ENCODE results near the gene USP37.
A peak's percentile ranks its signal among the peaks of the same experiment; 100 is the strongest.

Gene USP37

GRCh38 chr2:218432676-218433365 is 135.3 kb downstream of the USP37 start:
- Histone ChIP-seq H3K36me3 (ENCODE audit: control insufficient read depth, insufficient read depth, low read length) (no peaks in the 10 kb centered on the region), H3K9ac (ENCODE audit: low read length) (no peak overlapping the region), H3K27ac (ENCODE audit: low read depth, low read length) (no peak overlapping the region), H3K27me3 (ENCODE audit: control insufficient read depth, insufficient read depth, low read length) (no peaks in the 10 kb centered on the region), H3K4me3 (ENCODE audit: low read length) (no peak overlapping the region), H3K4me1 (ENCODE audit: control insufficient read depth, insufficient read depth, low read length) (no peaks in the 10 kb centered on the region)

DNA sequence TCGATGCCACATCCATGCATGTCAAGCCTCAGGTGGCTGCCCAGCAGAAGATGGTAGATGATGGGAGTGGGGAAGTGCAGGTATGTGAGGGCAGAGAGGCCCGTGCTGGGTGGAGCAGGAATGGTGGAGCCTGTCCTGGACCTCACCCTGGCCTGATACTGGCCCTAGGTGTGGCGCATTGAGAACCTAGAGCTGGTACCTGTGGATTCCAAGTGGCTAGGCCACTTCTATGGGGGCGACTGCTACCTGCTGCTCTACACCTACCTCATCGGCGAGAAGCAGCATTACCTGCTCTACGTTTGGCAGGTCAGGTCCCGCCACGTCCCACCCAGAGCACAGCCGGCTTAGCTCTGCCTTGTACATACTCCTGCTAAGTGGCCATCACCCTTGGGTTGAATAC is 136.3 kb downstream of the USP37 start:
- Histone ChIP-seq H3K9ac (ENCODE audit: low read length) (no peak overlapping the region), H3K27me3 (ENCODE audit: control insufficient read depth, insufficient read depth, low read length) (no peaks in the 10 kb centered on the region), H3K36me3 (ENCODE audit: control insufficient read depth, insufficient read depth, low read length) (no peaks in the 10 kb centered on the region), H3K4me1 (ENCODE audit: control insufficient read depth, insufficient read depth, low read length) (no peaks in the 10 kb centered on the region), H3K4me3 (ENCODE audit: low read length) (no peak overlapping the region), H3K27ac (ENCODE audit: low read depth, low read length) (no peak overlapping the region)

DNA sequence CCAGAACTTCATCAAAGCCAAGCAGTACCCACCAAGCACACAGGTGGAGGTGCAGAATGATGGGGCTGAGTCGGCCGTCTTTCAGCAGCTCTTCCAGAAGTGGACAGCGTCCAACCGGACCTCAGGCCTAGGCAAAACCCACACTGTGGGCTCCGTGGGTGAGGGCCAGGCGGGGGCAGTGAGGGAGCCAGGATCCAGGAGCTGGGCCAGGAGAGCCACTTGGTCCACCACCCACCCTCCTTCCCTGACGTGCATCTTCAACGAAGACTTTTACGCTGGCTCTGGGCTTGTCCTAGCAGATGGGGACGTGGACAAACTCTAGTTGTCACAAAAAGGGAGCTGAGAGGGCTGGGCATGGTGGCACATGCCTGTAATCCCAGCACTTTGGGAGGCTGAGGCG is 137.4 kb downstream of the USP37 start:
- no peaks in the 10 kb centered on the region for H3K36me3 ChIP-seq (ENCODE audit: control insufficient read depth, insufficient read depth, low read length)
- no peaks in the 10 kb centered on the region for H3K4me1 ChIP-seq (ENCODE audit: control insufficient read depth, insufficient read depth, low read length)
- H3K27me3 ChIP-seq (ENCODE audit: control insufficient read depth, insufficient read depth, low read length), result no peaks in the 10 kb centered on the region
- H3K4me3 ChIP-seq (ENCODE audit: low read length), result no peak overlapping the region
- no peak overlapping the region for H3K27ac ChIP-seq (ENCODE audit: low read depth, low read length)
- H3K9ac ChIP-seq (ENCODE audit: low read length), result no peak overlapping the region

GRCh38 chr2:218429911-218430692 is 138.0 kb downstream of the USP37 start:
- Histone ChIP-seq H3K4me1 (ENCODE audit: control insufficient read depth, insufficient read depth, low read length) (no peaks in the 10 kb centered on the region), H3K9ac (ENCODE audit: low read length) (no peak overlapping the region), H3K4me3 (ENCODE audit: low read length) (no peak overlapping the region), H3K27ac (ENCODE audit: low read depth, low read length) (no peak overlapping the region), H3K27me3 (ENCODE audit: control insufficient read depth, insufficient read depth, low read length) (no peaks in the 10 kb centered on the region), H3K36me3 (ENCODE audit: control insufficient read depth, insufficient read depth, low read length) (no peaks in the 10 kb centered on the region)

DNA sequence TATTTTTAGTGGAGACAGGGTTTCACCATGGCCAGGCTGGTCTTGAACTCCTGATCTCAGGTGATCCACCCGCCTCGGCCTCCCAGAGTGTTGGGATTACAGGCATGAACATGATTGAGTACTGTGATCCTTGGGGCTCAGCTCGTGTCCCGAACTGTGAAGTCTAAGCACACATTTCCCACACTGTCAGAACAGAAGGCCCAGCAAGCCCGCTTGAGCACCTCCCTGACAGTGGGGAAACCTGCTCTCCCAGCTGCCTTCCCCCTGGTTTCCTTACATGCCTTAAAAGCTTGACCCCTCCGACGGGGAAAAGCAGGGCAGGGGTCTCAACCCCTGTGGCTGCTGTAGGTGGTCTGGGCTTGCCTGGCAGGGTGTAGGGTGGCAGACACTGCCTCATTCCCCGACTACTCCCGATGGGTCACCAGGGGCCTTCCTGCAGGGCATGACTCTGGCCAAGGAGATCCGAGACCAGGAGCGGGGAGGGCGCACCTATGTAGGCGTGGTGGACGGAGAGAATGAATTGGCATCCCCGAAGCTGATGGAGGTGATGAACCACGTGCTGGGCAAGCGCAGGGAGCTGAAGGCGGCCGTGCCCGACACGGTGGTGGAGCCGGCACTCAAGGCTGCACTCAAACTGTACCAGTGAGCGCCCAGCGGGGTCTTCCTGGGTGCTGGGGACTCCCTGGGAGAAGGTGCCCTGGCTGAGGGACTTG is 139.1 kb downstream of the USP37 start:
- Histone ChIP-seq H3K4me1 (ENCODE audit: control insufficient read depth, insufficient read depth, low read length) (no peaks in the 10 kb centered on the region), H3K27me3 (ENCODE audit: control insufficient read depth, insufficient read depth, low read length) (no peaks in the 10 kb centered on the region), H3K27ac (ENCODE audit: low read depth, low read length) (no peak overlapping the region), H3K9ac (ENCODE audit: low read length) (no peak overlapping the region), H3K4me3 (ENCODE audit: low read length) (no peak overlapping the region), H3K36me3 (ENCODE audit: control insufficient read depth, insufficient read depth, low read length) (no peaks in the 10 kb centered on the region)

DNA sequence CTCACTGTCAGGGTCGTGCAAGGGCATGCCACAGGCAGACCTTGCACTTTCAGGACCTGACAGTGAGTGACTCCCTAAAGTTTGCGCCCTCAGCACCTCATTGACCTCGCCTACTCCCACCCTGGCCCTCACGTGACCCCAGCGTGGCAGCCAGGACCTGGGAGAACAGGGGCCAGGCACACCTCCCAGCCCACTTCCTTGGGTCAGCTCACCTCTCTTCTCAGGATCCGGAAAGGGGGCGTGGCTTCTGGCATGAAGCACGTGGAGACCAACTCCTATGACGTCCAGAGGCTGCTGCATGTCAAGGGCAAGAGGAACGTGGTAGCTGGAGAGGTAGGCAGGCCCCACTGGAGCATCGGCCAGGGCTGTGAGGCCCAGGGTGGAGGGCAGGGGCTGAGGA is 140.4 kb downstream of the USP37 start:
- Histone ChIP-seq H3K4me3 (ENCODE audit: low read length) (no peak overlapping the region), H3K36me3 (ENCODE audit: control insufficient read depth, insufficient read depth, low read length) (no peaks in the 10 kb centered on the region), H3K9ac (ENCODE audit: low read length) (no peak overlapping the region), H3K4me1 (ENCODE audit: control insufficient read depth, insufficient read depth, low read length) (no peaks in the 10 kb centered on the region), H3K27me3 (ENCODE audit: control insufficient read depth, insufficient read depth, low read length) (no peaks in the 10 kb centered on the region), H3K27ac (ENCODE audit: low read depth, low read length) (no peak overlapping the region)

DNA sequence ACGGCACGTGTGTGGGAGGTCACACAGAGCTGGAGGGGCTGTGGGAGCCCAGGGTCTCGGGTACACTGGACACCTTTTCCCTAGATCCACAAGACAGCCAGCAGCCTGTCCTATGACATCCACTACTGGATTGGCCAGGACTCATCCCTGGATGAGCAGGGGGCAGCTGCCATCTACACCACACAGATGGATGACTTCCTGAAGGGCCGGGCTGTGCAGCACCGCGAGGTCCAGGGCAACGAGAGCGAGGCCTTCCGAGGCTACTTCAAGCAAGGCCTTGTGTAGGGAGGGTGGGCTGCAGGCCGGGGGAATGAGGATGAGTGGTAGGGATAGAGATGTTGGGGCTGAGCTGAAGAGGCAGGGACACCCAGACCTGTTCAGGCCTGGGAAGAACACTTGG is 142.6 kb downstream of the USP37 start:
- H3K9ac ChIP-seq (ENCODE audit: low read length), result no peak overlapping the region
- no peaks in the 10 kb centered on the region for H3K4me1 ChIP-seq (ENCODE audit: control insufficient read depth, insufficient read depth, low read length)
- H3K4me3 ChIP-seq (ENCODE audit: low read length), result no peak overlapping the region
- H3K36me3 ChIP-seq (ENCODE audit: control insufficient read depth, insufficient read depth, low read length), result no peaks in the 10 kb centered on the region
- no peaks in the 10 kb centered on the region for H3K27me3 ChIP-seq (ENCODE audit: control insufficient read depth, insufficient read depth, low read length)
- no peak overlapping the region for H3K27ac ChIP-seq (ENCODE audit: low read depth, low read length)

DNA sequence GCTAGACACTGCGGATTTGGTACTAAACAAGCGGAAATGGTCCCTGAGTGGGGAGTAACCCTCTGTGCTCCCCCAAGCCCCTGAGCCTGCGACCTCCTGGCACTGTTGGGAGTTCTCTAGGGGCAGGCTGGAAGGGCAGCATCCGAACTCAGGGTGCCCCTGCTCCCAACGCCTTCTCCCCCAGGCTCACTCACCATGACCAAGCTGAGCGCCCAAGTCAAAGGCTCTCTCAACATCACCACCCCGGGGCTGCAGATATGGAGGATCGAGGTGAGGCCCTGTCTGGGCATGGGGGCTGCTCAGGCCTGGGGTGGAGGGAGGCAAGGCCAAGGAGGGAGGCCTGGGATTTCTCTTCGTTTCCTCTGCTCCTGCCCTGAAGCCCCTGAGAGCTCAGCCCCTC is 144.6 kb downstream of the USP37 start:
- H3K27ac ChIP-seq (ENCODE audit: low read depth, low read length), result no peak overlapping the region
- no peaks in the 10 kb centered on the region for H3K27me3 ChIP-seq (ENCODE audit: control insufficient read depth, insufficient read depth, low read length)
- H3K9ac ChIP-seq (ENCODE audit: low read length), result no peak overlapping the region
- no peaks in the 10 kb centered on the region for H3K4me1 ChIP-seq (ENCODE audit: control insufficient read depth, insufficient read depth, low read length)
- H3K4me3 ChIP-seq (ENCODE audit: low read length), result no peak overlapping the region
- no peaks in the 10 kb centered on the region for H3K36me3 ChIP-seq (ENCODE audit: control insufficient read depth, insufficient read depth, low read length)

- Histone ChIP-seq H3K27me3 (ENCODE audit: control insufficient read depth, insufficient read depth, low read length) (peaks cover 2% of the 10 kb centered on the region), H3K9ac (ENCODE audit: low read length) (no peak overlapping the region), H3K36me3 (ENCODE audit: control insufficient read depth, insufficient read depth, low read length) (no peaks in the 10 kb centered on the region), H3K4me1 (ENCODE audit: control insufficient read depth, insufficient read depth, low read length) (no peaks in the 10 kb centered on the region), H3K27ac (ENCODE audit: low read depth, low read length) (no peak overlapping the region), H3K4me3 (ENCODE audit: low read length) (no peak overlapping the region)
These were observed 145.6 kb downstream of the USP37 start for GRCh38 chr2:218422403-218423086.

- no peak overlapping the region for H3K9ac ChIP-seq (ENCODE audit: low read length)
- no peaks in the 10 kb centered on the region for H3K4me1 ChIP-seq (ENCODE audit: control insufficient read depth, insufficient read depth, low read length)
- H3K27me3 ChIP-seq (ENCODE audit: control insufficient read depth, insufficient read depth, low read length), result peaks cover 2% of the 10 kb centered on the region
- H3K36me3 ChIP-seq (ENCODE audit: control insufficient read depth, insufficient read depth, low read length), result no peaks in the 10 kb centered on the region
- no peak overlapping the region for H3K27ac ChIP-seq (ENCODE audit: low read depth, low read length)
- H3K4me3 ChIP-seq (ENCODE audit: low read length), result no peak overlapping the region
These were observed 147.1 kb downstream of the USP37 start for GRCh38 chr2:218421027-218421426.

- Histone ChIP-seq H3K36me3 (ENCODE audit: control insufficient read depth, insufficient read depth, low read length) (no peaks in the 10 kb centered on the region), H3K27me3 (ENCODE audit: control insufficient read depth, insufficient read depth, low read length) (peaks cover 2% of the 10 kb centered on the region), H3K9ac (ENCODE audit: low read length) (no peak overlapping the region), H3K4me1 (ENCODE audit: control insufficient read depth, insufficient read depth, low read length) (no peaks in the 10 kb centered on the region), H3K4me3 (ENCODE audit: low read length) (peak overlapping the region; percentile 53), H3K27ac (ENCODE audit: low read depth, low read length) (no peak overlapping the region)
These were observed 148.4 kb downstream of the USP37 start for GRCh38 chr2:218419630-218420216.

All from rectal smooth muscle tissue (tissue), 1 donor.